HepG2 (cell line): ENCODE results near the gene PLEKHG4. TPM values are rescaled to one million over a fixed set of nuclear protein-coding genes. Genes with fewer than 3 reads are reported as not detected.

Experiments used
- DPF2 ChIP-seq: sonication (generic); formaldehyde crosslinking; IDR thresholded peaks from 2 replicates; pipeline ENCODE4 v1.4.0; 2020; ENCODE audit warnings: mild to moderate bottlenecking, low read depth, missing genetic modification reagents, borderline replicate concordance
- EHMT2 ChIP-seq: fragments of 200-600 bp; sonication (generic); IDR thresholded peaks from 2 replicates; pipeline ENCODE4 v1.7.0; 2017; ENCODE audit warnings: antibody characterized with exemption, low read depth, low read length, borderline replicate concordance
- ESRRA ChIP-seq: sonication (generic); formaldehyde crosslinking; IDR thresholded peaks from 2 replicates; pipeline ENCODE4 v1.5.1; 2020; ENCODE audit warnings: mild to moderate bottlenecking, low read depth, missing genetic modification reagents
- FOSL2 ChIP-seq: sonication (generic); formaldehyde crosslinking; IDR thresholded peaks from 2 replicates; pipeline ENCODE4 v1.4.0; 2020; ENCODE audit warnings: missing genetic modification reagents
- FOXK1 ChIP-seq: sonication (generic); formaldehyde crosslinking; IDR thresholded peaks from 2 replicates; pipeline ENCODE4 v1.4.0; 2020; ENCODE audit warnings: low read depth, missing genetic modification reagents, borderline replicate concordance
- KDM4B ChIP-seq: sonication (generic); formaldehyde crosslinking; IDR thresholded peaks from 2 replicates; pipeline ENCODE4 v1.4.0; 2020; ENCODE audit warnings: missing genetic modification reagents
- KMT2A ChIP-seq: sonication (generic); formaldehyde crosslinking; IDR thresholded peaks from 2 replicates; pipeline ENCODE4 v1.4.0; 2020; ENCODE audit warnings: missing genetic modification reagents
- NFKB2 ChIP-seq: sonication (generic); formaldehyde crosslinking; IDR thresholded peaks from 2 replicates; pipeline ENCODE4 v1.4.0; 2020; ENCODE audit warnings: missing genetic modification reagents, borderline replicate concordance
- ONECUT2 ChIP-seq: sonication (generic); formaldehyde crosslinking; IDR thresholded peaks from 2 replicates; pipeline ENCODE4 v1.4.0; 2020; ENCODE audit warnings: missing genetic modification reagents
- POLR2A ChIP-seq, 2 experiments: IDR thresholded peaks; 2 replicates each; pipeline ENCODE4 v1.6.1; 2011; ENCODE audit warnings: low read depth in 2 of 2, low read length in 2 of 2, mild to moderate bottlenecking in 1 of 2, moderate library complexity in 1 of 2; ENCODE audit not compliant: insufficient read depth in 1 of 2
- ZFP36 ChIP-seq: fragments of 150-350 bp; IDR thresholded peaks from 2 replicates; pipeline ENCODE4 v1.6.1; 2018; ENCODE audit warnings: borderline replicate concordance, low read length, low read depth; ENCODE audit not compliant: partially characterized antibody
- ZFP82 ChIP-seq: sonication (generic); formaldehyde crosslinking; IDR thresholded peaks from 2 replicates; pipeline ENCODE4 v1.5.1; 2020; ENCODE audit warnings: mild to moderate bottlenecking, missing genetic modification reagents, borderline replicate concordance
- ZNF703 ChIP-seq: sonication (generic); formaldehyde crosslinking; IDR thresholded peaks from 2 replicates; pipeline ENCODE4 v1.5.1; 2020; ENCODE audit warnings: missing genetic modification reagents, mild to moderate bottlenecking, moderate library complexity, borderline replicate concordance
- ZNF75D ChIP-seq: sonication (generic); formaldehyde crosslinking; IDR thresholded peaks from 2 replicates; pipeline ENCODE4 v1.8.1; 2023; ENCODE audit warnings: missing genetic modification reagents, mild to moderate bottlenecking, borderline replicate concordance
- ZSCAN25 ChIP-seq: sonication (generic); formaldehyde crosslinking; IDR thresholded peaks from 2 replicates; pipeline ENCODE4 v1.8.0; 2022; ENCODE audit warnings: mild to moderate bottlenecking, missing genetic modification reagents
- polyA plus RNA-seq, 8 experiments: library from polyadenylated mRNA; depleted of rRNA in 3 of 8; stranded (reverse) in 7 of 8; unstranded in 1 of 8; fragments of >200 nt; fragmentation: Illumina TruSeq in 4 of 8; extraction: Trizol in 4 of 8; gene quantifications; 2 replicates each; pipeline versions ENCODE4 v1.2.1 to v1.2.3, GENCODE V29; 2011 to 2016; ENCODE audit warnings: low read depth in 4 of 8, missing spikeins in 1 of 8, mixed read lengths in 1 of 8; ENCODE audit not compliant: insufficient read depth in 1 of 8
- total RNA-seq, 5 experiments: library from RNA; depleted of rRNA; stranded (reverse); fragments of >200 nt; fragmentation: Illumina TruSeq; extraction: Trizol; gene quantifications; 2 replicates each; pipeline ENCODE4 v1.2.3, GENCODE V29; 2016; ENCODE audit warnings: low read depth in 1 of 5
- TF ChIP-seq, protein P1 (sequence below): IDR thresholded peaks from 2 replicates; pipeline ENCODE4 v1.6.1; 2016; ENCODE audit warnings: missing genetic modification reagents, missing compliant biosample characterization
- TF ChIP-seq, protein P2 (sequence below): IDR thresholded peaks from 2 replicates; pipeline ENCODE4 v1.6.1; 2016
- TF ChIP-seq, protein P3 (sequence below): sonication (generic); formaldehyde crosslinking; IDR thresholded peaks from 2 replicates; pipeline ENCODE4 v1.4.0; 2020; ENCODE audit warnings: missing genetic modification reagents
- TF ChIP-seq, protein P4 (sequence below): sonication (generic); formaldehyde crosslinking; IDR thresholded peaks from 2 replicates; pipeline ENCODE4 v1.4.0; 2020; ENCODE audit warnings: missing genetic modification reagents, low read depth, mild to moderate bottlenecking, borderline replicate concordance
- TF ChIP-seq, protein P5 (sequence below): IDR thresholded peaks from 2 replicates; pipeline ENCODE4 v1.6.1; 2016; ENCODE audit warnings: missing compliant biosample characterization, missing genetic modification reagents, borderline replicate concordance
- TF ChIP-seq, protein P6 (sequence below): sonication (generic); formaldehyde crosslinking; IDR thresholded peaks from 2 replicates; pipeline ENCODE4 v1.4.0; 2020; ENCODE audit warnings: mild to moderate bottlenecking, missing genetic modification reagents
- TF ChIP-seq, protein P7 (sequence below): sonication (generic); formaldehyde crosslinking; conservative IDR thresholded peaks from 2 replicates; pipeline ENCODE4 v1.8.0; 2022; ENCODE audit warnings: missing genetic modification reagents

PLEKHG4 gene
- total and polyA plus RNA-seq, 2 of the 13 experiments (the other 11 are each of a cell fraction or from before 2014, with no cell fraction given) = 7.1 to 13.6 TPM

DNA sequence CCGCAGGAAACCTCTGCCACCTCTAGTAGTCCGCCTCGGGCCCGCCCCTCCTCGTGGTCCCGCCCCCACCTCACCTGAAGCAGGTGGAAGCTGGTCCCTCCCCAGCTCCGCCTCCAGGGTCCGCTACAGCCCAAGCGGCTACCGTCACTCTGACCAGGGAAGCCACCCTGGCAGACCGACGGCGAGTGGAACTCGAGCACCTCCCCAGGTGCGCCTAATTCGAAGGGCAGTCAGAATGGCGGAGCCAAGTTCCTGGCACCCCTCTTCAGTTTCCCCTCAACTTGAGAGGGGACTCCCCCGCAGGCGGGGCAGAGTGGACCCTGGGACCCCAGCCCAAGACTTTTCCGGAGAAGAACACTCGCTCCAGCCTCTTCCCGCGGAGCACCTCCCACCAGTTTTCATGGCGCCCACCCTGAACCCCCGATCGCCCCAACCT, 32.6 kb upstream of the PLEKHG4 start (continued):
- TF ChIP-seq, protein P1, sequence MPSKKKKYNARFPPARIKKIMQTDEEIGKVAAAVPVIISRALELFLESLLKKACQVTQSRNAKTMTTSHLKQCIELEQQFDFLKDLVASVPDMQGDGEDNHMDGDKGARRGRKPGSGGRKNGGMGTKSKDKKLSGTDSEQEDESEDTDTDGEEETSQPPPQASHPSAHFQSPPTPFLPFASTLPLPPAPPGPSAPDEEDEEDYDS = peak; percentile 31; the same call in 1 of the 2 replicates
- TF ChIP-seq POLR2A (IDR thresholded peaks at IDR 0.05; ENCODE audit: insufficient read depth in 1 of 2, low read depth in 2 of 2, low read length in 2 of 2) (0 out of 4 replicates have a peak, but pooled peaks of 1 of the 2 experiments have one; percentile 8), ZNF75D (CRISPR knock-in tag) (no peak), ZSCAN25 (CRISPR knock-in tag) (no peak), FOXK1 (CRISPR knock-in tag) (no peak), ZFP82 (CRISPR knock-in tag) (0 out of 2 replicates have a peak, but pooled peaks have one; percentile 5), ZNF703 (CRISPR knock-in tag) (no peak; the same call in 1 of the 2 replicates), KMT2A (no peak), ESRRA (CRISPR knock-in tag) (0 out of 2 replicates have a peak, but pooled peaks have one; percentile 25), ZFP36 (no peak), KDM4B (CRISPR knock-in tag) (no peak), DPF2 (CRISPR knock-in tag) (no peak; the same call in 1 of the 2 replicates), FOSL2 (peak; percentile 48; the same call in 1 of the 2 replicates), EHMT2 (no peak), ONECUT2 (CRISPR knock-in tag) (no peak), NFKB2 (CRISPR knock-in tag) (no peak)
- TF ChIP-seq, protein P2, sequence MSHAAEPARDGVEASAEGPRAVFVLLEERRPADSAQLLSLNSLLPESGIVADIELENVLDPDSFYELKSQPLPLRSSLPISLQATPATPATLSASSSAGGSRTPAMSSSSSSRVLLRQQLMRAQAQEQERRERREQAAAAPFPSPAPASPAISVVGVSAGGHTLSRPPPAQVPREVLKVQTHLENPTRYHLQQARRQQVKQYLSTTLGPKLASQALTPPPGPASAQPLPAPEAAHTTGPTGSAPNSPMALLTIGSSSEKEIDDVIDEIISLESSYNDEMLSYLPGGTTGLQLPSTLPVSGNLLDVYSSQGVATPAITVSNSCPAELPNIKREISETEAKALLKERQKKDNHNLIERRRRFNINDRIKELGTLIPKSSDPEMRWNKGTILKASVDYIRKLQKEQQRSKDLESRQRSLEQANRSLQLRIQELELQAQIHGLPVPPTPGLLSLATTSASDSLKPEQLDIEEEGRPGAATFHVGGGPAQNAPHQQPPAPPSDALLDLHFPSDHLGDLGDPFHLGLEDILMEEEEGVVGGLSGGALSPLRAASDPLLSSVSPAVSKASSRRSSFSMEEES (CRISPR knock-in tag) = no peak
- TF ChIP-seq, protein P3, sequence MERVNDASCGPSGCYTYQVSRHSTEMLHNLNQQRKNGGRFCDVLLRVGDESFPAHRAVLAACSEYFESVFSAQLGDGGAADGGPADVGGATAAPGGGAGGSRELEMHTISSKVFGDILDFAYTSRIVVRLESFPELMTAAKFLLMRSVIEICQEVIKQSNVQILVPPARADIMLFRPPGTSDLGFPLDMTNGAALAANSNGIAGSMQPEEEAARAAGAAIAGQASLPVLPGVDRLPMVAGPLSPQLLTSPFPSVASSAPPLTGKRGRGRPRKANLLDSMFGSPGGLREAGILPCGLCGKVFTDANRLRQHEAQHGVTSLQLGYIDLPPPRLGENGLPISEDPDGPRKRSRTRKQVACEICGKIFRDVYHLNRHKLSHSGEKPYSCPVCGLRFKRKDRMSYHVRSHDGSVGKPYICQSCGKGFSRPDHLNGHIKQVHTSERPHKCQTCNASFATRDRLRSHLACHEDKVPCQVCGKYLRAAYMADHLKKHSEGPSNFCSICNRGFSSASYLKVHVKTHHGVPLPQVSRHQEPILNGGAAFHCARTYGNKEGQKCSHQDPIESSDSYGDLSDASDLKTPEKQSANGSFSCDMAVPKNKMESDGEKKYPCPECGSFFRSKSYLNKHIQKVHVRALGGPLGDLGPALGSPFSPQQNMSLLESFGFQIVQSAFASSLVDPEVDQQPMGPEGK (CRISPR knock-in tag) = no peak
- TF ChIP-seq, protein P4, sequence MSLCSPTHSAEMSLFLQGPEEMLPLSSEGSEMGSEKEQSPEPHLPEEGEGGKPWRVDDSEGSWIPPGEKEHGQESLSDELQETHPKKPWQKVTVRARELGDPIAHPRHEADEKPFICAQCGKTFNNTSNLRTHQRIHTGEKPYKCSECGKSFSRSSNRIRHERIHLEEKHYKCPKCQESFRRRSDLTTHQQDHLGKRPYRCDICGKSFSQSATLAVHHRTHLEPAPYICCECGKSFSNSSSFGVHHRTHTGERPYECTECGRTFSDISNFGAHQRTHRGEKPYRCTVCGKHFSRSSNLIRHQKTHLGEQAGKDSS (CRISPR knock-in tag) = no peak
- TF ChIP-seq, protein P5, sequence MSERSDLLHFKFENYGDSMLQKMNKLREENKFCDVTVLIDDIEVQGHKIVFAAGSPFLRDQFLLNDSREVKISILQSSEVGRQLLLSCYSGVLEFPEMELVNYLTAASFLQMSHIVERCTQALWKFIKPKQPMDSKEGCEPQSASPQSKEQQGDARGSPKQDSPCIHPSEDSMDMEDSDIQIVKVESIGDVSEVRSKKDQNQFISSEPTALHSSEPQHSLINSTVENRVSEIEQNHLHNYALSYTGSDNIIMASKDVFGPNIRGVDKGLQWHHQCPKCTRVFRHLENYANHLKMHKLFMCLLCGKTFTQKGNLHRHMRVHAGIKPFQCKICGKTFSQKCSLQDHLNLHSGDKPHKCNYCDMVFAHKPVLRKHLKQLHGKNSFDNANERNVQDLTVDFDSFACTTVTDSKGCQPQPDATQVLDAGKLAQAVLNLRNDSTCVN = no peak
- TF ChIP-seq, protein P6, sequence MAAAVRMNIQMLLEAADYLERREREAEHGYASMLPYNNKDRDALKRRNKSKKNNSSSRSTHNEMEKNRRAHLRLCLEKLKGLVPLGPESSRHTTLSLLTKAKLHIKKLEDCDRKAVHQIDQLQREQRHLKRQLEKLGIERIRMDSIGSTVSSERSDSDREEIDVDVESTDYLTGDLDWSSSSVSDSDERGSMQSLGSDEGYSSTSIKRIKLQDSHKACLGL = no peak
- TF ChIP-seq, protein P7, sequence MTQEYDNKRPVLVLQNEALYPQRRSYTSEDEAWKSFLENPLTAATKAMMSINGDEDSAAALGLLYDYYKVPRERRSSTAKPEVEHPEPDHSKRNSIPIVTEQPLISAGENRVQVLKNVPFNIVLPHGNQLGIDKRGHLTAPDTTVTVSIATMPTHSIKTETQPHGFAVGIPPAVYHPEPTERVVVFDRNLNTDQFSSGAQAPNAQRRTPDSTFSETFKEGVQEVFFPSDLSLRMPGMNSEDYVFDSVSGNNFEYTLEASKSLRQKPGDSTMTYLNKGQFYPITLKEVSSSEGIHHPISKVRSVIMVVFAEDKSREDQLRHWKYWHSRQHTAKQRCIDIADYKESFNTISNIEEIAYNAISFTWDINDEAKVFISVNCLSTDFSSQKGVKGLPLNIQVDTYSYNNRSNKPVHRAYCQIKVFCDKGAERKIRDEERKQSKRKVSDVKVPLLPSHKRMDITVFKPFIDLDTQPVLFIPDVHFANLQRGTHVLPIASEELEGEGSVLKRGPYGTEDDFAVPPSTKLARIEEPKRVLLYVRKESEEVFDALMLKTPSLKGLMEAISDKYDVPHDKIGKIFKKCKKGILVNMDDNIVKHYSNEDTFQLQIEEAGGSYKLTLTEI = no peak
